Sigmoid colon (tissue), 4 donors: ENCODE results near the gene ADCY1.

Experiments
- POLR2A ChIP-seq, 2 donors: fragments of 450-650 bp; IDR thresholded peaks; one replicate each; pipeline ENCODE4 v1.6.1; 2016; ENCODE audit warnings: antibody characterized with exemption in 2 of 2, mild to moderate bottlenecking in 2 of 2, moderate library complexity in 2 of 2
- POLR2AphosphoS5 ChIP-seq, 4 donors: sonication (generic); formaldehyde crosslinking; IDR thresholded peaks; one replicate each; pipeline ENCODE4 v1.6.1; 2017; ENCODE audit warnings: antibody characterized with exemption in 4 of 4
- TF ChIP-seq, protein P1 (sequence below), 4 experiments: fragments of 450-650 bp in 3 of 4; fragments of 200-600 bp in 1 of 4; IDR thresholded peaks; one replicate each; pipeline ENCODE4 v1.5.1; 2016 to 2019; ENCODE audit warnings: antibody characterized with exemption in 4 of 4, mild to moderate bottlenecking in 3 of 4, moderate library complexity in 2 of 4

DNA sequence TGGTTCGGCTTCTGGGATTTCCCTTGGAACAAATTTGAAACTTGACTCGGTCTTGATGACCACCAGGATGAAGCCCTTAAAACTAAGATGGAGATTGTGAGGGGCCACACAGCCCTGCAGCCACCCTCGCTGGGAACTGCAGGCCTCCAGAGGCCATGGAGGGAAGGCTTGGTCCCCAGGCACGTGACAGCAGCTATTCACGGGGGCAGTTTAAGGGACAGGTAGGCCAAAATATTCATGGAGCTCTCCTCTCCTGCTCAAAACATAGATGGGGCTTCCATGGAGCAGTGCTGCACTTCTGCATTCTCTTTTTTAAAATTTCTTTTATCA is 137.0 kb downstream of the ADCY1 start:
- TF ChIP-seq, protein P1, sequence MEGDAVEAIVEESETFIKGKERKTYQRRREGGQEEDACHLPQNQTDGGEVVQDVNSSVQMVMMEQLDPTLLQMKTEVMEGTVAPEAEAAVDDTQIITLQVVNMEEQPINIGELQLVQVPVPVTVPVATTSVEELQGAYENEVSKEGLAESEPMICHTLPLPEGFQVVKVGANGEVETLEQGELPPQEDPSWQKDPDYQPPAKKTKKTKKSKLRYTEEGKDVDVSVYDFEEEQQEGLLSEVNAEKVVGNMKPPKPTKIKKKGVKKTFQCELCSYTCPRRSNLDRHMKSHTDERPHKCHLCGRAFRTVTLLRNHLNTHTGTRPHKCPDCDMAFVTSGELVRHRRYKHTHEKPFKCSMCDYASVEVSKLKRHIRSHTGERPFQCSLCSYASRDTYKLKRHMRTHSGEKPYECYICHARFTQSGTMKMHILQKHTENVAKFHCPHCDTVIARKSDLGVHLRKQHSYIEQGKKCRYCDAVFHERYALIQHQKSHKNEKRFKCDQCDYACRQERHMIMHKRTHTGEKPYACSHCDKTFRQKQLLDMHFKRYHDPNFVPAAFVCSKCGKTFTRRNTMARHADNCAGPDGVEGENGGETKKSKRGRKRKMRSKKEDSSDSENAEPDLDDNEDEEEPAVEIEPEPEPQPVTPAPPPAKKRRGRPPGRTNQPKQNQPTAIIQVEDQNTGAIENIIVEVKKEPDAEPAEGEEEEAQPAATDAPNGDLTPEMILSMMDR (IDR thresholded peaks at IDR 0.05), result no peak
- TF ChIP-seq POLR2A (IDR thresholded peaks at IDR 0.05) (no peak), POLR2AphosphoS5 (IDR thresholded peaks at IDR 0.05) (no peak)
